Hepatocyte (in vitro differentiated cells): Measurements from ENCODE around the gene ZNF276.

Experiments
- CTCF ChIP-seq: fragments of 200-600 bp; sonication (generic); IDR thresholded peaks from 2 replicates; pipeline ENCODE4 v1.5.1; 2016; ENCODE audit warnings: antibody characterized with exemption, mild to moderate bottlenecking; ENCODE audit not compliant: poor library complexity
- EZH2 ChIP-seq: fragments of 200-600 bp; sonication (generic); IDR thresholded peaks from 2 replicates; pipeline ENCODE4 v1.6.1; 2016; ENCODE audit warnings: antibody characterized with exemption, mild to moderate bottlenecking, borderline replicate concordance

GRCh38 chr16:89775223-89775622 lies 53.9 kb downstream of the ZNF276 start:
- TF ChIP-seq EZH2 (no peak), CTCF (no peak)
